ENCODE results near the gene HEATR9.

HEATR9 gene

DNA sequence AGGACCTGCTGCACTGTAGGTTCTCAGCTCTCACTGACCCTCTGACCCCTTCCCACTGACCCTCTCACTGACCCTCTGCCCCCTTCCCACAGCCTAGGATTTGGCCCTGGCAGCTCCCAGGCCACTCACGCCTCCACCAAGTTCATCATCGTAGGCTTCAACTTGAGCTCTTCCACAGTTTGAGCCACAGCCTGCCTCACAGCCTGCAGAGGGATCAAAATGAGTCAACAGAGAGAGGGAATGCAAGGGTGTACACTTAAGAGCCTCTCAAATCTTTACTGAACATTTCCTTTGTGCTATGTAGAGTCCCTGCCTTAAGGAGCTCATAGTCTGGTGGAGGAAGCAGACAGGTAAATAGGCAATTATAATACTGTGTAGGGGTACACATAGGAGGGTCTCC lies 12.1 kb downstream of the HEATR9 start:
- no peak for DNase-seq

GRCh38 chr17:35855965-35856364 lies 12.7 kb downstream of the HEATR9 start:
- no peak for DNase-seq

- DNase-seq = peak; percentile 70
Observed at GRCh38 chr17:35849469-35850348, 19.0 kb downstream of the HEATR9 start.

GRCh38 chr17:35847633-35848373 lies 20.9 kb downstream of the HEATR9 start:
- no peak for DNase-seq

- no peak for DNase-seq
Observed at GRCh38 chr17:35847006-35847405, 21.7 kb downstream of the HEATR9 start.

DNA sequence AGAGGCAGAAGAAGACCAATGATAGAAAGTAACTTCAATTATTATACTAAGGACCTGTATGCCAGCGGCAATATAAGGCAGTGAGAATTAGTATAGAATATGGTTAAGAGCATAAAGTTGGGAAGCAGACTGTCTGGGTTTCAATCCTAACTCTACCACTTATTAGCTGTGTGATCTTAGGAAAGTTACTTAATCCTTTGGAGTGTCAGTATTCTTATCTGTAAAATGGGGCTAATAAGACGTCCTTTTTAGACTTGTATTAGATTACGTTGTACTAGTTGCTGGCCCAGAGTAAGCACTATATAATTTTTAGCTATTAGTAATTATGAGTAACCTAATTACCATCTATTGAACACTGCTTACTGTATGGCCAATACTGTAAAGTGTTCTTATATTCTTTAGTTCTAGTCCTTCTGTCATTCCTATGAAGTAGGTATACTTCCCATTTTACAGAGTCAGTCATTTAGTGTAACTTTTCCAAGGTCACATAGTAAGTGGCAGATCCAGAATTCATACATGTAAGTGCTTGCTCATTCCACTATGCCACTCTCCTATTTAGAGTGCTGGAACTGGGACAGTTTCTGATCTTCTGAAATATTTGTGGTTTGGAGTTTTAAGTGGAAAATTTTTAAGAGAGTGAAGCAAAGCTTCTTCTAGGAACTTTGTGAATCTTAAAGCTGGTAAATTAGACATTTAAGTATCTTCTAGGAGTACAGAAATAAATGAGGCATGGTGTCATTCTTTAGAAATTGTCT lies 22.5 kb downstream of the HEATR9 start:
- no peak for DNase-seq

DNA sequence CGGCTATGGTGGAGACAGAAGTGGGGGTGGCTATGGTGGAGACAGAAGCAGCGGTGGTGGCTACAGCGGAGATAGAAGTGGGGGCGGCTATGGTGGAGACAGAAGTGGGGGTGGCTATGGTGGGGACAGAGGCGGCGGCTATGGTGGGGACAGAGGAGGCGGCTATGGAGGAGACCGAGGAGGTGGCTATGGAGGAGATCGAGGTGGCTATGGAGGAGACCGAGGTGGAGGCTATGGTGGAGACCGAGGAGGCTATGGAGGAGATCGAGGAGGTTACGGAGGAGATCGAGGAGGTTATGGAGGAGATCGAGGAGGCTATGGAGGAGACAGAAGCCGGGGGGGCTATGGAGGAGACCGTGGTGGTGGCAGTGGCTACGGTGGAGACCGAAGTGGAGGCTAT lies 24.1 kb downstream of the HEATR9 start:
- no peak for DNase-seq

DNA sequence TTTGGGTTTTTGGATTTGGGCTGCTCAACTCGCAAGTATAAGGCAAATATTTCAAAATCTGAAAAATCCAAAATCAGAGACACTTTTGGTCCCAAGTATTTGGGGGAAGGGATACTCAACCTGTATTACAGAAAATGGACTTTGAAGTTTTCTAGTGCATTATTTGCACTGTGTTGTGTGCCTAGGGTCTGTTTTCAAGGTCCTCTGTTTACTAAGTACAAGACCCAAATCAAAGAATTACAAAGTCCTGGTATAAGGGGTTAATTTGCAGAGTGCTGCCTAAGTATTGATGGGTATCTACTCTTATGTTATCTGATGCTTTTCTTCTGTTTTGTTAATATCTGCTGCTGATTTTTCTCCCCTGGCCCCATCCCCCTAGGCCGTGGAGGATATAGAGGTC lies 25.0 kb downstream of the HEATR9 start:
- DNase-seq = no peak

- no peak for DNase-seq
Observed at GRCh38 chr17:35842239-35842638, 26.5 kb downstream of the HEATR9 start.

DNA sequence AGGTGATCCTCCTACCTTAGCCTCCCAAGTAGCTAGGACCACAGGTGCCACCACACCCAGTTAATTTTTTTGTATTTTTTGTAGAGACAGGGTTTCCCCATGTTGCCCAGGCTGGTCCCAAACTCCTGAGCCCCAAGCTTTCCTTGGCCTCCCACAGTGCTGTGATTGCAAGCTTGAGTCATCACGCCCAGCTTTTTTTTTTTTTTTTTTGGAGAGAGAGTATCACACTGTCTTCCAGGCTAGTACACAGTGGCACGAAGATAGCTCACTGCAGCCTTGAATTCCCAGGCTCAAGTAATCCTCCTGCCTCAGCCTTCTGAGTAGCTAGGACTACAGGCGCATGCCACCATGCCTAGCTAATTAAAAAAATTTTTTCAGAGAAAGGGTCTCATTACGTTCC lies 27.2 kb downstream of the HEATR9 start:
- DNase-seq = peak; percentile 30

GRCh38 chr17:35841101-35841500 lies 27.6 kb downstream of the HEATR9 start:
- DNase-seq = no peak

DNA sequence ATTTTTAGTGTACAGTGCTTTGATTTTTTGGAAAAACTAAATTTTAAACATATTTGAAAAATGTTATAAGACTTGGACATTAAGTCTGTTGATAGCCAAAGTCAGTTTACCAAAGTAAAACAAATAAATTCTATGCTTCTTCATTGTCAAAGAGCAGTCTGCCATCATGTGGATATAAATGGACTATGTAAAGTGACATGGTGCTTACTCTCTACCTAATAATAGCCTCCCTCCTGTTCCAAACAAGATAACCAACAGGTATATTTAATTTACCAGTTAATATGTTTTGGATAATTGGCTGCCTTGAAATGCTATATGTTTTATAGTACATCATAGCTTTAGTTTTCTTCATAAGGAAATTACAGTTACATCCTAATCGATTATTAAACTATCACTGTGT lies 43.5 kb downstream of the HEATR9 start:
- no peak for DNase-seq

DNA sequence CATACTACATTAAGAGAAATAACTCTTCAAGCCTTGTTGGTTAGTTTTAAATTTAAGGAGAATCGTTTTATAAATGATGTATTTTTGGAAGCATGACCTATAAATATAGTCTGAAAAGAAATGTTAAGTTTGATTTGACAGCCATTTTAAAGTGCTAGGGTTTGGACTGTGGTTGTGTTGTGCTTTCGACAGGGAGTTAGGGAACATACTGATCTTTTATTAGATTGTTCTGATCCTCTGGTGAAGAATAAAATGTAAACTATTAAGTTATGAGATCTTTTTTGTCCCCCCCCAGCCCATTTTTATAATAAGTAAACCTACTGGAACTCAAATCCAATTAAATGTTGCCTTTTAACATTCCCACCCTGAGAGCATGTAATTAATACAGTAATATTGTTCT lies 47.4 kb downstream of the HEATR9 start:
- DNase-seq = no peak

- DNase-seq = no peak
Observed at GRCh38 chr17:35819455-35819854, 49.2 kb downstream of the HEATR9 start.

DNA sequence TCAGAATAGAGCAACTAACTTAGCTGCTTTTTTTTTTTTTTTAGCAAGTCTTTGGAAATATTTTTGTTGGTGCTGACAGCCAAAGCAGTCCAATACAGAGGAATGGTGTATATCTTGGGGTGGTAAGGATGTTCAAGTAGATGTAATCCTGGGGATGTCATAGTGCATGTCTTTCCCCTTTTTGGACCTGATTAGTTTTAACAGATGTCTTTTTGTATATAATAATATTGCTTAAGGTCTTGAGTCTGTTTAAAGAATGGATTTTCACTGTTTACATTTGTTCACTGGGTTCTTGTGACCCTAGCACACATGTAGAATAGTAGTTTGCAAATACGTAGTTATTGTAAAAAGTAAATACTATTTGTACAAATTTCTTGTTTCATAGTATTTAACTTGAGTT lies 51.5 kb downstream of the HEATR9 start:
- DNase-seq = no peak

DNA sequence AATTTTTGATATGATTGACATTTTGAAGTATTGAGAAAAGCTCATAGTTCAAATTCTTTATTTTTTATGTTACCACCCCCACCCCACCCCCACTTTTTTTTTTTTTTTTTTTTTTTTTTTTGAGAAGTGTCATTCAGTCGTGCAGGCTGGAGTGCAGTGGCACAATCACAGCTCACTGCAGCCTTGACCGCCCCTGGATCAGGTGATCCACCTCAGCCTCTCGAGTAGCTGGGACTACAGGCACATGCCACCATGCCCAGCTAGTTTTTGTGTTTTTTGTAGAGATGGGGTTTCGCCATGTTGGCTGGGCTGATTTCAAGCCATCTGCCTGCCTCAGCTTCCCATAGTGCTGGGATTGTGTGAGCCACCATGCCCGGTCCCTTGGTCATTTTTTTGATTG lies 52.0 kb downstream of the HEATR9 start:
- DNase-seq = no peak

- no peak for DNase-seq
Observed at GRCh38 chr17:35812456-35812855, 56.2 kb downstream of the HEATR9 start.

GRCh38 chr17:35811759-35812158 lies 56.9 kb downstream of the HEATR9 start:
- no peak for DNase-seq

DNA sequence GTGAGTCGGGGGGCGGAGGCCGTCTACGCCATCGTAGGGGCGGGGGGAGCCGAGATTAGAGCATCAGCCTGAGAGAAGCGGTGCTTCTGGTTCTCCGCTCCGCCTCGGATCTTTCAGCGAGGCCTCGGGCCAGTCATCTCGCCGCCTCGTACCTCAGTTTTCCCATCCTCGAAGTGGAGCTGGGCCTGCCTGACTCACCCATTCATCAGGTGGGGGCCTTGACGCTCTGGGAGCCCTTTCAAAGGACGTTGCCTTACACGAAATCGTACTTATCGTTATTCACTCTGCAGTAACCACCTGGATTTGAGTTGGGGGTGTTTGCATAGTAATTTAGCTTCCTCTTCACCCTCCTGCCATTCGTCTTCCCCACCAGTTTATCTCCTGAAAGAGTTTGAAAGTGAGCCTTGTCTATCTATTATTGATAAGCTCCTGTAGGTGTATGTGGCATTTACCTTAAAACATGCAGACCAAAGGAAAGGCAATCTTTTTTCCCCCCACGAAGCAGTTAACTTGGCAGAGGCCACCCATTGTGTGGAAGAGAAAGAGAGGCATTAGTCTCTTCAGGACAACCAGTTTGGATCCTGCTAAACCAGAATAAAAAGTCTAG lies 58.7 kb downstream of the HEATR9 start:
- DNase-seq = no peak

- peak; percentile 99 for DNase-seq
Observed at GRCh38 chr17:35808962-35809854, 59.5 kb downstream of the HEATR9 start, which contains the start of gene TAF15. TAF15 (plus strand) TSS chr17:35809484; CDS start chr17:35809570, 86 bp downstream.

DNA sequence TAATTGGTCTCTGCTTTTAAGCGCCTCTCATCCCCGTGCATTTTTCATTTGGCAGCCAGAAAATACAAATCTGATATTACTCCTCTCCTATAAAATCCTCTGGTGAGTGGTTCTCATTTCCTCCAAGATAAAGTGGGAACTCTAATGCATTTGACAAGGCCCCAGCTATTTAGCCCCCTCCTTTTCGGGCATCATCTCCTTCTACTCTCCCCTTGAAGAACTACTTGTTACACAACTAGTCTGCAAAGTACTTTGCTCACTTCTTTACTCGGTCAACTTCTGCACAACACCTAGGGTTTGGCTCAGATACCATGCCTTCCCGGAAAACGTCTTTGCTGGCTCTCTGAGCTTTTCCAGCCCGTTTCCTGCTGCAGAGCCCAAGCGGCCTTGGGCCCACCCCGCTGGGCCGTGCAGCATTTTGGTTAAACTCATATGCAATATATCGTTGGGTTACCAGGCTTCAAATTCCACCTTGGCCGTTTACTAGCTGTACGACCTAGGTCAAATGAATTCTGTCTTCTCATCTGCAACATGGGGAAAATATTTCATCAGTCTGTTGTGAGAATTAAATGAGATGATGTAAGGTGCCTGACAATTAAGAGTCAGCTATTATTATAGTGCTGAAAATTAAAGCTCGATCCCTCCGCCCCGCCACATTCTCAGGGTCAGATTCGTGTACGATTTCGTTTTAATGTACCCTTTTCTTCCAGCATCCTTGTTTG lies 60.3 kb downstream of the HEATR9 start:
- DNase-seq = peak; percentile 9
